ENCODE measurements around the gene NUAK2.
A peak's percentile ranks its signal among the peaks of the same experiment; 100 is the strongest.

Gene NUAK2

GRCh38 chr1:205294175-205294917, 27.2 kb downstream of the NUAK2 start:
- TF ChIP-seq, protein P1, sequence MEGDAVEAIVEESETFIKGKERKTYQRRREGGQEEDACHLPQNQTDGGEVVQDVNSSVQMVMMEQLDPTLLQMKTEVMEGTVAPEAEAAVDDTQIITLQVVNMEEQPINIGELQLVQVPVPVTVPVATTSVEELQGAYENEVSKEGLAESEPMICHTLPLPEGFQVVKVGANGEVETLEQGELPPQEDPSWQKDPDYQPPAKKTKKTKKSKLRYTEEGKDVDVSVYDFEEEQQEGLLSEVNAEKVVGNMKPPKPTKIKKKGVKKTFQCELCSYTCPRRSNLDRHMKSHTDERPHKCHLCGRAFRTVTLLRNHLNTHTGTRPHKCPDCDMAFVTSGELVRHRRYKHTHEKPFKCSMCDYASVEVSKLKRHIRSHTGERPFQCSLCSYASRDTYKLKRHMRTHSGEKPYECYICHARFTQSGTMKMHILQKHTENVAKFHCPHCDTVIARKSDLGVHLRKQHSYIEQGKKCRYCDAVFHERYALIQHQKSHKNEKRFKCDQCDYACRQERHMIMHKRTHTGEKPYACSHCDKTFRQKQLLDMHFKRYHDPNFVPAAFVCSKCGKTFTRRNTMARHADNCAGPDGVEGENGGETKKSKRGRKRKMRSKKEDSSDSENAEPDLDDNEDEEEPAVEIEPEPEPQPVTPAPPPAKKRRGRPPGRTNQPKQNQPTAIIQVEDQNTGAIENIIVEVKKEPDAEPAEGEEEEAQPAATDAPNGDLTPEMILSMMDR (IDR thresholded peaks at IDR 0.05; ENCODE audit: extremely low read depth, missing control alignments), result no peak
- no peak for DNase-seq (ENCODE audit: low spot score)

GRCh38 chr1:205293350-205294074, 28.0 kb downstream of the NUAK2 start:
- TF ChIP-seq, protein P1 (IDR thresholded peaks at IDR 0.05; ENCODE audit: extremely low read depth, missing control alignments), result no peak
- no peak for DNase-seq (ENCODE audit: low spot score)

DNA sequence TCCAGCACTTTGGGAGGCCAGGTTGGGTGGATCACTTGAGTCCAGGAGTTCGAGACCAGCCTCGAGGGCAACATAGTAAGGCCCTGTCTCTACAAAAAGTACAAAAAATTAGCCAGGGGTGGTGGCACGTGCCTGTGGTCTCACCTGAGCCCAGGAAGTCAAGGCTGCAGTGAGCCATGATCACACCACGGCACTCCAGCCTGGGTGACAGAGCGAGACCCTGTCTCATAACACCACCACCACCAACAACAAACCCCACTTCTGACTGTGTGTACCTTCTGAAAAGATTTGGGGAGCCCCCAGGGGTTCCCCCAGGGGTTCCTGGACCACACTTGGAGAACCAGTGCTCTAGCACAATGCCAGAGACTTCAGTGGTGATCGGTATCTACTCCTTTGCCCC, 29.9 kb downstream of the NUAK2 start:
- DNase-seq (ENCODE audit: low spot score), result no peak
- TF ChIP-seq, protein P1 (IDR thresholded peaks at IDR 0.05; ENCODE audit: extremely low read depth, missing control alignments), result no peak

- TF ChIP-seq, protein P1 (IDR thresholded peaks at IDR 0.05; ENCODE audit: extremely low read depth, missing control alignments), result no peak
- DNase-seq (ENCODE audit: low spot score), result peak; percentile 88
Measured at GRCh38 chr1:205287767-205288559, 33.6 kb downstream of the NUAK2 start.

GRCh38 chr1:205287076-205287475, 34.5 kb downstream of the NUAK2 start:
- TF ChIP-seq, protein P1 (IDR thresholded peaks at IDR 0.05; ENCODE audit: extremely low read depth, missing control alignments), result no peak
- DNase-seq (ENCODE audit: low spot score), result no peak

DNA sequence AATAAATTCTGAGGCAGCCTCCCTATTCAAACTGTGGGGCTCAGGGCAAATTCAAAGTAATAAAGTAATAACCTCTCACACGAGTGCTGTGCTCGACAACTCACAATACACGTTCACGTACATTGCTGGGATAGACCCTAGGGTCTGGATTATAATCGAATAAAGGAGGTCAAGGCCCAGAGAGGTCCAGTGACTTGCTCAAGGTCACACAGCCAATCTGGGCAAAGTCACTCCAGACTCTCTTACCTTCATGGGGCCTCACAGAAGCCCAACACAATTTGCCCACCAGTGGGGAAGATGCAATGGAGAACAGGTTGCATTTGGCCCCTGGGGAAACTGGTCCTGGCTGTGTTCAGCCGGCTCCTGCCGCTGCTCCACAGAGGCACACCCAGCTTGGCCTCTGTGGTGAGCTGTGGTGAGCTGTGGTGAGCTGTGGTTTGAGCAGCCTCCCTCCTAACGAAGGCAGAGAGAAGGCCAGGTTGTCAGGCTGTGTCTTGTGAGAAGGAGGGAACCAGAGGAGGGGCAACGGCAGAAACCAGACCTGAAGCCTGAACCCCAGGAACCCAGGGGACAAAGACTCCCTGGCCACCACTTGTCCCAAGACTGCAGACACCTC, 35.1 kb downstream of the NUAK2 start:
- DNase-seq (ENCODE audit: low spot score), result peak; percentile 65
- TF ChIP-seq, protein P1 (IDR thresholded peaks at IDR 0.05; ENCODE audit: extremely low read depth, missing control alignments), result no peak

Data from GM20000 (cell line).